ENCODE data around the gene PNLIPRP3.

PNLIPRP3 gene

DNA sequence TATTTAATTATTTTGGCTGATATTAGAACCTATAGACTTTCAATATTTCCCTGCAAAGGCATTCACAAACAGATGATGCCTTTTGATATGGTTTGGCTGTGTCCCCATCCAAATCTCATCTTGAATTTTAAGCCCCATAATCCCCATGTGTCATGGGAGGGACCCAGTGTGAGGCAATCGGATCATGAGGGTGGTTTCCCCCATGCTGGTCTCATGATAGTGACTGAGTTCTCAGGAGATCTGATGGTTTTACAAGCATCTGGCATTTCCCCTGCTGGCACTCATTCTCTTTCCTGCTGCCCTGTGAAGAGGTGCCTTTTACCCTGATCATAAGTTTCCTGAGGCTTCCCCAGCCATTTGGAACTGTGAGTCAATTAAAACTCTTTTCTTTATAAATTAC lies 9.3 kb upstream of the PNLIPRP3 start:
- in situ Hi-C loops (cut with HindIII; ENCODE audit: low pct_ligation_motif_present, low sequenced_read_pairs), result no loop called here
- Histone ChIP-seq H3K4me3 (ENCODE audit: low read depth, low read length) (no peak overlapping the region), H3K27me3 (replicated peaks) (no peaks in the 10 kb centered on the region), H3K27ac (no peak overlapping the region), H3K36me3 (replicated peaks) (no peaks in the 10 kb centered on the region)
- no peak for DNase-seq
- no peak for TF ChIP-seq CTCF (IDR thresholded peaks at IDR 0.05; ENCODE audit: low read depth, low read length, missing control alignments)

- in situ Hi-C loops (cut with HindIII; ENCODE audit: low pct_ligation_motif_present, low sequenced_read_pairs), result no loop called here
- H3K36me3 ChIP-seq (replicated peaks), result no peaks in the 10 kb centered on the region
- no peak for TF ChIP-seq CTCF (IDR thresholded peaks at IDR 0.05; ENCODE audit: low read depth, low read length, missing control alignments)
- H3K4me3 ChIP-seq (ENCODE audit: low read depth, low read length), result no peak overlapping the region
- DNase-seq, result no peak
- H3K27me3 ChIP-seq (replicated peaks), result no peaks in the 10 kb centered on the region
- no peak overlapping the region for H3K27ac ChIP-seq
These were observed 5.8 kb upstream of the PNLIPRP3 start for GRCh38 chr10:116421815-116422214.

DNA sequence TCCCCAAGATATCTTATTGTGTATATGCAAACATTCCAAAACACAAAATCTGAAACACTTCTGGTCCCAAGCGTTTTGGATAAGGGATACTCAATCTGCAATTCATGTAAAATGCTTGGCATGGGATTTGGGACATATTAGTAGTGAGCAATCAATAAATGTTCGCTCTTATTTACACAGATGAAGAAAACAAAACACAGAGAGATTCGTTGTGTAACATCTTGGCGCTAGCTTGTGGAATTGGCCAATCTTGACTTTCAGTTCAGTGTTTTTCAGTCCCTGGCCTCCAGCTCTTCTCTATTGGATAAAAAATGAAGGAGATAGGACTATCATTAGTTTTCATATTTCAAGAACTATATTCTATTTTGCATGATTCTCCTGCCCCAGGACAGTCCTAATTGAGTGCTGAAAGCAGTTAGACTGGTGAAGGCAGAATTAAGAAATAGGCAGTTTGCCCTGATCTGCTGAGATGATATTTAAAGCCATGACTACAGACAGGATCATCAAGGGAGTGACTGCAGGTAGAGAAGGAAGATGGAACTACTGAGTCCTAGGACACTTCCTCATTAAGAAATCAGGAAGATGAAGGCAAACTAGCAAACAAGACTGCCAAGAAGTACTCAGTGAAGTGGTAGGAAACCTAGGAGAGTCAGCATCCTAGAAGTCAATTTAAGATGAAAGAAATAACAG lies 1.8 kb downstream of the PNLIPRP3 start:
- in situ Hi-C loops (cut with HindIII; ENCODE audit: low pct_ligation_motif_present, low sequenced_read_pairs), result no loop called here
- no peak overlapping the region for H3K4me3 ChIP-seq (ENCODE audit: low read depth, low read length)
- no peaks in the 10 kb centered on the region for H3K27me3 ChIP-seq (replicated peaks)
- no peaks in the 10 kb centered on the region for H3K36me3 ChIP-seq (replicated peaks)
- no peak overlapping the region for H3K27ac ChIP-seq
- DNase-seq, result no peak
- no peak for TF ChIP-seq CTCF (IDR thresholded peaks at IDR 0.05; ENCODE audit: low read depth, low read length, missing control alignments)

- in situ Hi-C loops (cut with HindIII; ENCODE audit: low pct_ligation_motif_present, low sequenced_read_pairs), result no loop called here
- DNase-seq, result no peak
- Histone ChIP-seq H3K4me3 (ENCODE audit: low read depth, low read length) (no peak overlapping the region), H3K27me3 (replicated peaks) (no peaks in the 10 kb centered on the region), H3K36me3 (replicated peaks) (no peaks in the 10 kb centered on the region), H3K27ac (no peak overlapping the region)
- no peak for TF ChIP-seq CTCF (IDR thresholded peaks at IDR 0.05; ENCODE audit: low read depth, low read length, missing control alignments)
These were observed 2.6 kb downstream of the PNLIPRP3 start for GRCh38 chr10:116430288-116430687.

GRCh38 chr10:116431598-116431997 lies 4.0 kb downstream of the PNLIPRP3 start:
- H3K36me3 ChIP-seq (replicated peaks), result no peaks in the 10 kb centered on the region
- no peaks in the 10 kb centered on the region for H3K27me3 ChIP-seq (replicated peaks)
- no peak for TF ChIP-seq CTCF (IDR thresholded peaks at IDR 0.05; ENCODE audit: low read depth, low read length, missing control alignments)
- H3K4me3 ChIP-seq (ENCODE audit: low read depth, low read length), result no peak overlapping the region
- in situ Hi-C loops (cut with HindIII; ENCODE audit: low pct_ligation_motif_present, low sequenced_read_pairs), result no loop called here
- no peak overlapping the region for H3K27ac ChIP-seq
- DNase-seq, result no peak

Data from brain microvascular endothelial cell (primary cell).